HG02885 (cell line): ENCODE data around the gene VSX1.

Source experiments
- ATAC-seq: cut with Tn5 transposase; IDR thresholded peaks from one replicate; pipeline ENCODE4 v1.9.1; 2021; ENCODE audit warnings: mild to moderate bottlenecking; ENCODE audit not compliant: unreplicated experiment, poor library complexity

Gene VSX1

GRCh38 chr20:25067102-25067987 is 14.6 kb downstream of the VSX1 start:
- no peak for ATAC-seq

DNA sequence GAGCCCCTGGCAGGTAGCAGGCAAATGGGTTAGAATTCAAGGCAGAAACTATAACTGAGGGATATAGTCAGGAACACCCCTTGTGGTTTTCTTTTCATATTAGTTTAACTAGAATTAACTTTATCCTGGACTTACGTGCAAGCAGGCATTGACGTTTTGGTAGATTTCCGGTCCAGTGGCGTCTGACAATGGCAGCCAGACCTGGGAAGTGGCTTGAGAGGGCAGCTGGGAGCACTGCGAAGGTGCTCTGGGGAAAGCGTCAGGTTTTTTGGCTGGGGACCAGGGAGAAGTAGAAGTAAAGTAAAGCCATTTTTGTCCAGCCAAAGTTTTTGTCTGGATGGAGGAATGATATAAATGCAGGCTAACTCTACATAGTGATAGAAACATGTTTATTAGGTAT is 15.6 kb downstream of the VSX1 start:
- ATAC-seq = no peak

DNA sequence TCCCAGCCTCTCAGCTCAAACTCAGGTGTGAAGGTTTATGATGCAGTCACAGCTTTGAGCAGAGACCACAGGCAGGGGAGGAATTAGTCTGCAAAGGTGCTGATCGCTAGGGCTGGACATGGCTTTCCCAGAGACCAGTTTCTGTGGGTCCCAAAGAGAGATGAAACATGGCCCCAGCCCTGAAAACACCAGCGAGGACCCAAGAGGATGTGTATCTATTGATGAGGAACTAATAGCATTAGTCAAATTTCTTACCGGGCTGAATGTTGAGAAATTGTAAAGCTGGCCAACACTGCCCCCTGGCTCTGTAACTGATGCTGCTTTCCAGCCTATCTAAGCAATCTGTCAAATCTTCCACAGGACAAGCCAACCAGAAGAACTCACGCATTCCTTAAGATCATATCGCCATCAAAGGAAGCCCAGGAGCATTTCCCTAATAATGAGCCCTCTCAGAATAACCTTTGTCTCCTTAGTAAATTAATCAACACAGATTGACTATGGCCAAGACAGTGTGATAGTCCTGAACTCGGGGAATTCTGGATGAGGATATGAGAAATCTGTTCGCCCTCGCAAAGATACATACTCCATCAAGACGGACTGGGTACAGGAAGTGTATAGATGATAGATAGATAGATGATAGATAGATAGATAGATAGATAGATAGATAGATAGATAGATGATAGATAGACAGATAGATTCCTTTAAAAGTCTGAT is 16.2 kb downstream of the VSX1 start:
- ATAC-seq = peak; percentile 76

GRCh38 chr20:25065072-25065624 is 16.8 kb downstream of the VSX1 start:
- no peak for ATAC-seq

DNA sequence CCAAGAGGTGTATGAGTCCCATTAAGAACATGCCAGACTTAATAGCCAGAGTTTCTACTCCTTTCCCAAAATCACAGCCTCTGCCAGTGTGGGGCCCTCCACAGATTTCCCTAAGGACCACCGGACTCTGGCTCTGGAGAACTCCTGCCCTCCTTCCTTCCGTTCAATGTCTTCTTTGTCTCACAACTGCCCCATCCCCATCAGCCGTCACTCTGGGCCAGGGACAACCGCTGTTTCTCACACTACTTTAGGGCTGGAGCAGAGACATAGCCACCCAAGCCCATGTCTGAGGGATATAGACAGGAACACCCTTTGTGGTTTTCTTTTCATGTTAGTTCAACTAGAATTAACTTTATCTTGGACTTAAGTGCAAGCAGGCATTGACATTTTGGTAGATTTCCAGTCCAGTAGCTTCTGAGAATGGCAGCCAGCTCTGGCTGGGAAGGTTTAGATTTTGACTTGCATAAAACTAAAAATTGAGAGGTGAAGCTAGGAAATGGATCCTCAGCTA is 17.3 kb downstream of the VSX1 start:
- no peak for ATAC-seq

DNA sequence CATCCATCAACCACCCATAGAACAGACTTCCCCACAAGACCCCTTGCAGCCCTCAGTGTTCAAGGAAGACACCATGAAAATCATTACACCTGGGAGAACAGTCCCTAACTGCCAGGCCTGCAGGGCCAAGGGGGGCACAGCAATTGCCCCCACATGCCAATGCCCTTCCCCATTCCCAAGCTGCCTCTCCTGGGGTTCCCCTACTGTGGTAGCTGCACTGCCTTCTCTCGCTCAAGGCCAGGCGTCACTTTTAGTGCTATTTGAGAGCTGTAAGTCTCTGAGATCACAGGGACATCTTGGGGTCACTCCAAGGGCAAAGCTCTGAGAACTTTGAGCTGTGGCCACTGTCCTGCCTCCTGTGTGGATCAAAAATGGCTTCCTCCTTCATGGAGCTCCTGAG is 18.0 kb downstream of the VSX1 start:
- no peak for ATAC-seq

DNA sequence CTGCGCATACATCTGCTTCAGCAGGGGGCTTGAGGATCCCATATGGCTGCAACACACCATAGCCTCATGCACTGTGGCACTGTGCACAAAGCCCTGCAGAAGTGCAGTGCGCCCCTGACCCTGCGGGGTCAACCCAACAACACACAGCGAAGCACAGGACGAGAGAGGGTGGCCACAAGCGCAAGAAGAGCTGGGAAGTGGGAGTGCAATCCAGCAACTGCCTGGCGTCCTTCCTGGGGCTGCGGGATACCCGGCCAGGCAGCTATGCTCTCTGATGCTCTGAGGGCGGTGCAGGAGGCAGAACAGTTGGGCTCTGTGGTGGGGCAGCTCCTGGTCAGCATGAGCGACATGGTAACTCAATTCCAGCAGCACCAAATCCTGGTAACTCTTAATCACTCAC is 18.4 kb downstream of the VSX1 start:
- no peak for ATAC-seq

DNA sequence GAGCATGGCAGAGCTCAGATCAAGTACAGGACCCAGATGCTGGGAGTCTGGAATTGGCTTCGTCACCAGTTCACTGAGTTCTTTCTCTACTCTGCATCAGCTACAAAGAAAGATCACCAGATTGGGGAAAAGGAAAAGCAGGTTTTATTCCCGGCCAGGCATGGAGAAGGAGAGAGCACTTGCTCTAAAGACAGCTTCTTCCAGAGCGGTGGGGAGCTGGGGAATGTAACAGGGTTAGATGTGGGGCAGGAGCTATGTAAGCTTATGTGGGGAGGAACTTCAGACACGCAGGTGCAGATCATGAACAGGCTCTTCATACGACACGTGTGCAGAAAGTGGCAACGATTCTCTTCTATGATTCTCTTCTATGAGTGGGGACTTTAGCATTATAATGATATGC is 19.1 kb downstream of the VSX1 start:
- no peak for ATAC-seq

- ATAC-seq = no peak
Measured at GRCh38 chr20:25061821-25062530, 20.0 kb downstream of the VSX1 start.

DNA sequence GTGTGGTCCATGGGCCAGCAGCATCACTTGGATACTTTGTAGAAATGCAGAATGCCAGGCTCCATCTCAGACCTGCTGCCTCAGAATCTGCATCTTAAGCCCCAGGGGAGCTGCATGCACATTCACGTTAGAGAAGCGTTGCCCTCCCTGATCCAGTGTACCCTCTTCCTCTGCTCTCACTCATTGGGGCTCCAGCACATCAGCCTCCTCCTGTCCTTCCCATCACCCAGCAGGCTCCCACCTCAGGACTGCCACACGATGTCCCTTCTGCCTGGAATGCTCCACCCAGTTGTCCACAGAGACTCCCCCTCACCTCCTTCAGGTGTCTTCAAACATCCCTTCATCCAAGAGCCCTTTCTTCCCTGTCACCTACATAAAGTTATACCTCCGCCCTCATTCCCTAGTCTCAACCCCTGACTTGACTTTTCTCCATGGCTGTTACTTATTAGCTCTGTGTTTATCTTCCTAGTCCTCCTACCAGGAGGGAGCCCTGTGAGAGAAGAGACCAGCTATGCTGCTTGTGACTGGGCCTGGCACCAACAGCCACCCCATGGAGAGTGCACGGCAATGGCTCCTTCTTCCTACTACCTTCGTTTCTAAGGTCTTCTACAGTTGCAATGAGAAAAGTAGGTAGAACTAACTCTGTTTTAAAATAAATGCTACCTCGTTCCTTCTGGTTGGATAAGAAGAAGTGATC is 20.7 kb downstream of the VSX1 start:
- ATAC-seq = no peak

DNA sequence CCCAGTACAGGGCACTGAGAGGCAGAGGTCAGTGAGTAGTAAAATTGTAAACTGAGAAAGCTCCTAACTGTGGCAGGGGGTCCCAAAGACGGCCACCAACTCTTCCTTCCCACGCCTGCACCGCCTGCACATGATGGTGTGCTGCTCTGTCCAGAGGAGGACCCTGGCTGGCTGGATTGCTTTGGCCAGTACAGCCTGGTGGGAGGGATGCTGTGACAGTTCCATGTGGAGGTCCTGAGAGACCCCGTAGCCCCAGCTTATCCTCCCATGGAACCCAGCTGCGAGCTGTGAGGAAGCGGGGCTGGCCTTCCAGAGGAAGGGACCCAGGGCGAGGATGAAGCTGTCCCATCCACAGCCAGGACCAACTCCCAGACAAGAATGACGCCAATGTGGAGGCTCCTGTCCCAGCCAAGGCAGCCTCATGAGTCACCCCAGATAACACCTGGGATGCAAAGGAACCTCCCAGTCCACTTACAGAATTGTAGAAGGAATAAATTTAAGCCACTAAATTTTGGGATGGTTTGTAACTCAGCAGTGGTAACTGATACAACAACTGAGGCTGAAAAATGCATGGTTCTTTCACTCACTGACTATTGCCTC is 22.0 kb downstream of the VSX1 start:
- no peak for ATAC-seq

DNA sequence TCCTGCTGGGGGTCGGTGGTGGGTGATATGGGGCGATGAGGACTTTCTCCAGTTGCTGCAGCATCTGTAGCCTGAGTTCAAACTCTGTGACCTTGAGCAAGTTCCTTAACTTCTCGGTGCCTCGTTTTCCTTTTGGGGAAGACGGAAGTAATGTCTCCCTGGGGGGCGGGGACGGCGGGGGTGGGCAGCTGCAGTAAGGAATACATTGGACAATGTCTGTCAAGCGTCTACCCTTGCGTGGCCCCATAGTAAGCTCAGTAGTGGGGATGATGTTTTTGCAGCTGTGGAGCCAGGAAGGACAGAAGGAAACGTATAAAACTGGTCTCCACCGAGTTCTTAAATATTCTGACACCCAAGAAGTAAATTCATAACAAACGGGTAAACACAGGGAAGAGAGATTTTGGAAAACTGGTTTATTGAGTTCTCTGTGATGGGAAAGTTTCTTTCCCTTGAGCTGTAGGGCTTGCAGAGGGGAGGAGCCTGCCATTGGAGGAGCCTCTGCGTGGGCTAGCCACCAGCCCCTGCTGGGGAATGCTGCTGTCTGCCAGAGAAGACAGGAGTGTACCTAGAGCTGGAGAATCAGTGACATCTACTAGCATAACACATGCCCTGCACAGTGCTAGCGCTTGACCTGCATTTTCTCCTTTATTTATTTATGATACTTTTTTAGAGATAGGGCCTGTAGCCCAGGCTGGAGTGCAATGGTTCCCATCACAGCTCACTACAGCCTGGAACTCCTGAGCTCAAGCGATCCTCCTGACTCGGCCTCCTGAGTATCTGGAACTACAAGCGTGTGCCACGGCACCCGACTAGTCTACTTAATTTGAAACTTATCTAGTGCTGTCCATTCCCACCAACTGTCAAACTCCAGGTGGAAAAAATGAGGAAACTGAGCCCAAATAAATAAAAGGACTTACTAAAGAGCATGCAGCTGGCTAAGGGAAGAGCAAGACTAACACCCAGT is 22.8 kb downstream of the VSX1 start:
- no peak for ATAC-seq

DNA sequence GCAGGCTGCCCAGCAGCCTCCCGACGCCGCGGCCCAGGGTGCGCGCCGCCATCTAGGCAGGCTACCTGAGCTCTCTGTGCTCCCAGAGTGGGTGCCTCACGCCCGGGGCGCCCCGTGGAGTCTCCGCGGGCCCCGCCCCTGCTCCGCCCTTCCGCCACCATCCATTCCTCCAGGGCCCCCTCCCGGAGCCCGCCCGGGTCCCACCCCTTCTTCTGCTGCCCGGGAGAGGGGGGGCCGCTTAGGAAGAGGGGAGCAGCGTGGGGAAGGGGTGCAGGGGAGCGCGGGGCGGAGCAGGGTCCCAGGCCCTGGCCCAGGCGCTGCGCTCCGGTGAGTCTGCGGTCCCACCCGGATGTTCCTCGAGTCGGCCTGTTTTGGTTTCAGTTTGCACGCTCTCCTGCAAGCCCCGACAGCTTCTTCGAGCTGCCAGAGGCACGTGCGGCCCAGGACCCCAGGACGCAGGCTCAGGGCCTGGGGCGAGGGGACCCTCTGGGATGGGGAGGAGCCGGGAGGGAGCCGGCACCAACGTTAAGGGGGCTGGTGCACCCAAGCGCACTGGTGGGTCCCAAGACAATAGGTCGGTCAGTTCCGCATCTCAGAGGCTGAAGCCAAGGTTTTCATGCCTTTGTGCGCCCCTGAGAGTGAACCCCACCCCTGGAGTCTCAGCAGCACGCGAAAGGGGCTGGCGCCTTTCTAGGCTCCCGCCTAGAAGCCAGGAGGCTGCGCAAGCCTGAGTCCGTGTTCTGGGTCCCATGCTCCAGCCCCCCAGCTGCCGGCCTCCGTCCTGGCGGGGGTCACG is 23.7 kb downstream of the VSX1 start, which contains the start of gene ACSS1:
ACSS1 (minus strand) TSS at position 89 of the 796 bp plus-strand sequence; CDS start at position 52, 37 bp downstream.
- peak; percentile 71 for ATAC-seq

- ATAC-seq = peak; percentile 39
Measured at GRCh38 chr20:25057234-25058050, 24.5 kb downstream of the VSX1 start.

DNA sequence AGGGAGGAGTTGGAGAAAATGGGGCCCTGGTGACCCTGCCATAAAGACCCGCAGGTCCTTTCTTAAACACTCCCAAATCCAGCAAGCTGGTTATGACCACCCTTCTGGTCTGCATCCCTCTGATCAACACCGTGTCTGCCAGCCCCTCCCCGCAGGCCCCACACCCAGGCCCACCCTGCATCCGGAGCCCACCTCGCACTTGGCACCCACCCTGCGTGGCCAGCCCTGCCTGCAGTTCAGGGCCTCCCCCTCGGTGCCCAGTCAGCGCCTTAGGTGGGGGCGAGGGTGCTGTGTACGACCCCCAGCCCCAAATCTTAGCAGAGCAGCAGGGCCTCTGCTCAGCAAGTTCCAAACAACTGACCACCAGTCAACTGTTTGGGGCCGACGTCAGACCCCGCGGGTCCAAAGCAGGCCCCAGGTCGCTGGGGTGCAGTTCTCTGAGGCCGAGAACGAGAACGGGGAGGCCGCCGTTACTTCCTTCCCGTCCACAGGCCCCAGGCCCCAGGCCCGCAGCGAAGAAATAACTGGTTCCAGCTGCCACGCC is 25.2 kb downstream of the VSX1 start:
- ATAC-seq = no peak

DNA sequence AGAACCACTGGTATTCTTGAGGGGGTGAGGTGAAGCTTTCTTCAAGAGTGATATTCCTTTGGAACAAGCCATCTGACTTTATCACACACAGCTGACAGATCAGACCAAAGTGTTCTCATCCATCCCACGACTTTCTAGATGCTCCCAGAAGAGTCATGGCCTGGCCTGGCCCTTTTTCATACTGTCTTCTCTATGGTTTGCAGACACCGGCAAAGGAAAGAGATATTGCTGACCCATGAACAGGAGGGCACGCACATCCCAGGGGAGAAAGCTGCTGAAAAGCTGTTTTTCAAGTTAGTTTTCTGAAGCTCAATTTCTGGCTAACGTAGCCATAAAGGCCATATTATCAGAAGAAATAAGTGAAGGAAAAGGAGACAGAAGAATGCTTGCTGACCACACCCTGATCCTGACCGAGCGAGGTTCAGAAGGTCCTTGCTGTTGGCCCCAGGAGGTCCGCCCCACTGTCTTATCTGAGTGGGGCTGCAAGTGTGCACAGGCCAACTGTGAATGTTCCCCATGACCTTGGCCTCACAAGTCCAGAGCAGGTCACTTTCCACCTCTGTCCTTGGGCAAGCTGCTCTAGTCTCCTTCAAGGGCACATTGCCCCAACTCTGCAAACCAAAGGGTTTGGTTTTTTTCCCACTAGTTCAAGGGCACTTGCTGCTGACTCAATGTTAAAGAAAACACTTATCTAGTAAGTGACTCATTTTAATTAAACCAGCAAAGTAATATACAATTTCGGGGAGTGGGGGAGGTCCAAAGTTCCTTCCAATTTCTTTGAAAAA is 26.0 kb downstream of the VSX1 start:
- ATAC-seq = no peak
